Spleen (tissue), 13 donors: ENCODE data around the gene YIPF4. TPM values are rescaled to one million over a fixed set of nuclear protein-coding genes. Genes with fewer than 3 reads are reported as not detected.
A peak's percentile ranks its signal among the peaks of the same experiment; 100 is the strongest.

Experiments used
- DNase-seq: peaks from one replicate; pipeline ENCODE4 v3.0.0-alpha.2; 2020
- H3K27ac ChIP-seq, 8 donors: fragments of 200-600 bp; sonication (generic) in 7 of 8; 1 replicate in 4 of 8; 2 replicates in 4 of 8; pipeline versions ENCODE4 v1.5.0 to v1.8.0; 2016 to 2021; ENCODE audit warnings: inconsistent platforms in 4 of 8, mild to moderate bottlenecking in 4 of 8, moderate library complexity in 1 of 8
- H3K27me3 ChIP-seq, 7 donors: fragments of 200-600 bp; sonication (generic) in 6 of 7; replicated peaks in 1 of 7; 1 replicate in 4 of 7; 2 replicates in 3 of 7; pipeline versions ENCODE4 v1.5.0 to v1.8.0; 2016 to 2021; ENCODE audit warnings: inconsistent platforms in 3 of 7, mild to moderate bottlenecking in 1 of 7
- H3K36me3 ChIP-seq, 6 donors: fragments of 200-600 bp; sonication (generic) in 5 of 6; 1 replicate in 4 of 6; 2 replicates in 2 of 6; pipeline versions ENCODE4 v1.5.0 to v1.8.0; 2016 to 2021; ENCODE audit warnings: inconsistent platforms in 2 of 6
- H3K4me1 ChIP-seq, 6 donors: fragments of 200-600 bp; sonication (generic) in 5 of 6; 1 replicate in 3 of 6; 2 replicates in 3 of 6; pipeline versions ENCODE4 v1.5.0 to v1.8.0; 2016 to 2021; ENCODE audit warnings: inconsistent platforms in 3 of 6
- H3K4me3 ChIP-seq, 8 donors: fragments of 200-600 bp; sonication (generic) in 7 of 8; 1 replicate in 4 of 8; 2 replicates in 4 of 8; pipeline versions ENCODE4 v1.5.0 to v1.8.0; 2016 to 2021; ENCODE audit warnings: inconsistent platforms in 4 of 8, mild to moderate bottlenecking in 4 of 8, moderate library complexity in 2 of 8
- H3K9me3 ChIP-seq, 8 donors: fragments of 200-600 bp; sonication (generic) in 7 of 8; 1 replicate in 4 of 8; 2 replicates in 4 of 8; pipeline versions ENCODE4 v1.5.0 to v1.8.0; 2016 to 2021; ENCODE audit warnings: inconsistent platforms in 4 of 8
- CTCF ChIP-seq, 11 experiments: fragments of 200-600 bp in 7 of 11; fragments of 450-650 bp in 4 of 11; sonication (generic) in 4 of 11; IDR thresholded peaks in 8 of 11; conservative IDR thresholded peaks in 3 of 11; 1 replicate in 7 of 11; 2 replicates in 4 of 11; pipeline versions ENCODE4 v1.4.0 to v1.8.0; 2016 to 2021; ENCODE audit warnings: antibody characterized with exemption in 11 of 11, inconsistent platforms in 4 of 11, mild to moderate bottlenecking in 1 of 11
- POLR2A ChIP-seq, 3 donors: fragments of 450-650 bp; IDR thresholded peaks; one replicate each; pipeline ENCODE4 v1.5.1; 2017; ENCODE audit warnings: antibody characterized with exemption in 3 of 3, mild to moderate bottlenecking in 1 of 3
- POLR2AphosphoS5 ChIP-seq, 3 donors: sonication (generic); formaldehyde crosslinking; IDR thresholded peaks; one replicate each; pipeline ENCODE4 v1.5.1; 2017; ENCODE audit warnings: antibody characterized with exemption in 3 of 3
- WGBS, 5 donors: extraction: QIAGEN DNeasy Blood & Tissue Kit in 3 of 5; methylation state at CpG; one replicate each; pipeline versions ENCODE4 v1.1.5 to v1.1.7; 2013 to 2018; 5-methylcytosine and 5-hydroxymethylcytosine counted together
- intact Hi-C: fragments of 100-400 bp; cut with DNase I; formaldehyde crosslinking; loops from one replicate; pipeline ENCODE4 v1.15.0; 2023; ENCODE audit warnings: low total_unique reads
- long read RNA-seq, 2 donors: transcript quantifications; one replicate each; lab custom pipeline, GENCODE V29; 2026
- polyA plus RNA-seq, 3 donors: library from polyadenylated mRNA; stranded (reverse); fragments of 200-250 nt; gene quantifications; one replicate each; pipeline ENCODE4 v1.2.1, GENCODE V29; 2013
- total RNA-seq, 7 donors: library from RNA; depleted of rRNA in 3 of 7; stranded (reverse); fragments of >200 nt in 3 of 7; fragmentation: NEBNext Ultra II Directional in 4 of 7; extraction: Animal tissue kit (Norgen Biotek cat#: 25700) in 4 of 7; gene quantifications; one replicate each; pipeline versions ENCODE4 v1.1.0 to v1.2.1, GENCODE V29; 2016 to 2021
- donor health status: healthy with polysubstance abuse.
- donor health status: DM: no; HTN: no; CAD: no; lungs with moderate emphysema.
- donor health status: DM: no; HTN: no; CAD: no.
- donor health status: Bipolar disorder and iron deficiency.
- donor health status: healthy.
- donor health status: DM: no; HTN: no; CAD: no.
- donor health status: DM: yes; HTN: yes; CAD: no.

YIPF4 gene
- total RNA-seq (10 to 100 TPM; 16.4 to 56.0 (median 45.5) TPM), polyA plus RNA-seq (10 to 100 TPM in 2 of 3 donors, 1 to 10 TPM in 1; 6.5 to 14.1 (median 13.3) TPM)
- long read RNA-seq, donor 1, full-length matches to known transcripts, result 23 of 37 reads
- long read RNA-seq, donor 1, partial matches to known transcripts, result 14 of 37 reads
- long read RNA-seq, donor 1, other reads (novel, unspliced or antisense), result 0 of 37 reads
- long read RNA-seq, donor 2, full-length matches to known transcripts, result 21 of 21 reads
- long read RNA-seq, donor 2, partial matches to known transcripts, result 0 of 21 reads
- long read RNA-seq, donor 2, other reads (novel, unspliced or antisense), result 0 of 21 reads

- Histone ChIP-seq H3K9me3 (no peaks in the 10 kb centered on the region), H3K27ac (peak within 1 kb of the TSS; percentile 82 to 98 (median 90)), H3K36me3 (peaks cover 0 to 26% (median 13%) of the 10 kb centered on the region in 6 donors), H3K4me1 (peaks cover 22 to 55% (median 45%) of the 10 kb centered on the region in 6 donors), H3K27me3 (no peaks in the 10 kb centered on the region), H3K4me3 (peak within 1 kb of the TSS; percentile 68 to 97 (median 90))
- peak; percentile 91 to 93 (median 92) for TF ChIP-seq POLR2AphosphoS5 (IDR thresholded peaks at IDR 0.05)
- TF ChIP-seq CTCF (IDR thresholded peaks at IDR 0.05 in 8 of 11, conservative IDR thresholded peaks at IDR 0.05 in 3 of 11), result no peak
- 0% methylated on average over 21 to 59 of the region's 59 CpGs for WGBS, 5 donors
- intact Hi-C loops, result no loop called here
- DNase-seq, result peak; percentile 91
Observed at GRCh38 chr2:32277674-32278477, at the start of gene YIPF4. YIPF4 (plus strand) TSS chr2:32277904; CDS start chr2:32278156, 252 bp downstream.

GRCh38 chr2:32228181-32228580, 49.5 kb upstream of the YIPF4 start:
- TF ChIP-seq POLR2A (IDR thresholded peaks at IDR 0.05), result no peak
- TF ChIP-seq POLR2AphosphoS5 (IDR thresholded peaks at IDR 0.05), result no peak
- TF ChIP-seq CTCF (IDR thresholded peaks at IDR 0.05 in 8 of 11, conservative IDR thresholded peaks at IDR 0.05 in 3 of 11), result no peak
- intact Hi-C loops, result no loop called here
- no peak for DNase-seq
- Histone ChIP-seq H3K9me3 (no peaks in the 10 kb centered on the region), H3K27ac (no peak overlapping the region), H3K4me3 (no peak overlapping the region), H3K4me1 (no peaks in the 10 kb centered on the region), H3K36me3 (peaks cover 0 to 100% (median 21%) of the 10 kb centered on the region in 6 donors), H3K27me3 (no peaks in the 10 kb centered on the region)
- WGBS, 5 donors, result 72 to 86% (median 84%) methylated on average over 2 of the region's 2 CpGs

GRCh38 chr2:32229635-32230034, 48.1 kb upstream of the YIPF4 start:
- intact Hi-C loops, result no loop called here
- DNase-seq, result no peak
- Histone ChIP-seq H3K27me3 (no peaks in the 10 kb centered on the region), H3K4me1 (no peaks in the 10 kb centered on the region), H3K27ac (no peak overlapping the region), H3K9me3 (no peaks in the 10 kb centered on the region), H3K4me3 (no peak overlapping the region), H3K36me3 (peaks cover 0 to 100% (median 14%) of the 10 kb centered on the region in 6 donors)
- no peak for TF ChIP-seq POLR2AphosphoS5 (IDR thresholded peaks at IDR 0.05)
- no peak for TF ChIP-seq POLR2A (IDR thresholded peaks at IDR 0.05)
- no peak for TF ChIP-seq CTCF (IDR thresholded peaks at IDR 0.05 in 8 of 11, conservative IDR thresholded peaks at IDR 0.05 in 3 of 11)
- 60 to 86% (median 63%) methylated on average over 1 of the region's 1 CpG for WGBS, 5 donors

DNA sequence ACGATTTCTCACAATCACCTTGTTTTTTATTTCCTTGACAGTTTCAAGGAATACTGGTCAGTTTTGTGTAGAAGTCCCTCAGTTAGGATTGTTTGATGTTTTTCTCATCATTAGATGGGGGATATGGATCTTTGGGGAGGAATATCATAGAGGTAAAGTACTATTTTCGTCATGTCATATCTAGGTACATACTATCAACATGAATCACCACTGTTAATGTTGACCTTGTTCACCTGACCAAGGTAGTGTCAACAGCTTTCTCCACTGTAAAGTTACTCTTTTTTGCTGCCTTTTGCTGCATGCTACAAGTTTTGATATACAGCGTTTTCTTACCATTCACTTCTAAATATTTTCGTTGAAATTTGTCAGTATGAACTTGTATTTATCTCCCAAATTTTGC, 45.7 kb upstream of the YIPF4 start:
- TF ChIP-seq POLR2A (IDR thresholded peaks at IDR 0.05) (no peak), POLR2AphosphoS5 (IDR thresholded peaks at IDR 0.05) (no peak), CTCF (IDR thresholded peaks at IDR 0.05 in 8 of 11, conservative IDR thresholded peaks at IDR 0.05 in 3 of 11) (no peak)
- Histone ChIP-seq H3K4me1 (no peaks in the 10 kb centered on the region), H3K9me3 (no peaks in the 10 kb centered on the region), H3K27ac (no peak overlapping the region), H3K4me3 (no peak overlapping the region), H3K36me3 (peaks cover 0 to 100% (median 12%) of the 10 kb centered on the region in 6 donors), H3K27me3 (no peaks in the 10 kb centered on the region)
- intact Hi-C loops, result no loop called here
- DNase-seq, result no peak
- WGBS, 5 donors, result 94 to 98% (median 95%) methylated on average over 4 of the region's 4 CpGs
